Glutamatergic neuron (in vitro differentiated cells): ENCODE results near the gene TMEM250. TPM values are rescaled to one million over a fixed set of nuclear protein-coding genes. Genes with fewer than 3 reads are reported as not detected.

ENCODE experiments used
- DNase-seq: peaks from one replicate; pipeline ENCODE4 v3.0.0; 2022
- H3K27ac Mint-ChIP-seq: one replicate; pipeline ENCODE4 v1.8.0; 2020; ENCODE audit warnings: mild to moderate bottlenecking, mixed read lengths, inconsistent platforms; ENCODE audit not compliant: unreplicated experiment
- H3K27me3 Mint-ChIP-seq: one replicate; pipeline ENCODE4 v1.8.0; 2020; ENCODE audit warnings: mild to moderate bottlenecking, moderate library complexity, mixed read lengths, inconsistent platforms; ENCODE audit not compliant: unreplicated experiment
- H3K36me3 Mint-ChIP-seq: one replicate; pipeline ENCODE4 v1.8.0; 2020; ENCODE audit warnings: mild to moderate bottlenecking, mixed read lengths, inconsistent platforms; ENCODE audit not compliant: unreplicated experiment
- H3K4me1 Mint-ChIP-seq: one replicate; pipeline ENCODE4 v1.8.0; 2020; ENCODE audit warnings: mild to moderate bottlenecking, low read depth, mixed read lengths, inconsistent platforms; ENCODE audit not compliant: unreplicated experiment
- H3K4me3 Mint-ChIP-seq: one replicate; pipeline ENCODE4 v1.8.0; 2020; ENCODE audit warnings: mild to moderate bottlenecking, mixed read lengths, inconsistent platforms; ENCODE audit not compliant: unreplicated experiment
- H3K9me3 Mint-ChIP-seq: one replicate; pipeline ENCODE4 v1.8.0; 2020; ENCODE audit warnings: mild to moderate bottlenecking, moderate library complexity, mixed read lengths, inconsistent platforms; ENCODE audit not compliant: unreplicated experiment
- CTCF ChIP-seq: fragments of 200-600 bp; sonication (generic); IDR thresholded peaks from one replicate; pipeline ENCODE4 v1.5.0; 2021; ENCODE audit not compliant: partially characterized antibody, unreplicated experiment
- total RNA-seq: library from RNA; stranded (reverse); fragmentation: NEBNext Ultra II Directional; extraction: Animal tissue kit (Norgen Biotek cat#: 25700); gene quantifications from one replicate; pipeline ENCODE4 v1.2.1, GENCODE V29; 2021; ENCODE audit not compliant: unreplicated experiment

The TMEM250 gene
- total RNA-seq, 1 donor from 2014 or later = 16.0 TPM

- no peak overlapping the region for H3K4me3 Mint-ChIP-seq
- no peaks in the 10 kb centered on the region for H3K27me3 Mint-ChIP-seq
Measured at GRCh38 chr9:136116360-136117098, 2.1 kb downstream of the TMEM250 start.

GRCh38 chr9:136115641-136116359 is 2.9 kb downstream of the TMEM250 start:
- Mint-ChIP-seq H3K36me3 (no peaks in the 10 kb centered on the region), H3K9me3 (no peaks in the 10 kb centered on the region), H3K27ac (no peak overlapping the region), H3K4me1 (no peaks in the 10 kb centered on the region), H3K27me3 (no peaks in the 10 kb centered on the region), H3K4me3 (no peak overlapping the region)
- TF ChIP-seq CTCF = no peak
- DNase-seq = no peak

More at GRCh38 chr9:136116360-136117098, 2.1 kb downstream of the TMEM250 start:
- Mint-ChIP-seq H3K4me1 (no peaks in the 10 kb centered on the region), H3K36me3 (no peaks in the 10 kb centered on the region), H3K9me3 (no peaks in the 10 kb centered on the region), H3K27ac (no peak overlapping the region)
- TF ChIP-seq CTCF = no peak
- no peak for DNase-seq

- no peaks in the 10 kb centered on the region for H3K4me1 Mint-ChIP-seq
- H3K9me3 Mint-ChIP-seq = no peaks in the 10 kb centered on the region
- TF ChIP-seq CTCF = no peak
- no peaks in the 10 kb centered on the region for H3K36me3 Mint-ChIP-seq
- H3K27ac Mint-ChIP-seq = no peak overlapping the region
- no peak overlapping the region for H3K4me3 Mint-ChIP-seq
- H3K27me3 Mint-ChIP-seq = no peaks in the 10 kb centered on the region
- DNase-seq = no peak
Measured at GRCh38 chr9:136115206-136115605, 3.5 kb downstream of the TMEM250 start.

GRCh38 chr9:136114610-136115009 is 4.1 kb downstream of the TMEM250 start:
- Mint-ChIP-seq H3K4me1 (no peaks in the 10 kb centered on the region), H3K27ac (no peak overlapping the region), H3K36me3 (no peaks in the 10 kb centered on the region), H3K9me3 (no peaks in the 10 kb centered on the region), H3K4me3 (no peak overlapping the region), H3K27me3 (no peaks in the 10 kb centered on the region)
- TF ChIP-seq CTCF = no peak
- DNase-seq = no peak

- Mint-ChIP-seq H3K27me3 (peaks cover 3% of the 10 kb centered on the region), H3K9me3 (no peaks in the 10 kb centered on the region), H3K4me1 (peaks cover 3% of the 10 kb centered on the region), H3K36me3 (no peaks in the 10 kb centered on the region), H3K27ac (no peak overlapping the region), H3K4me3 (no peak overlapping the region)
- no peak for DNase-seq
- no peak for TF ChIP-seq CTCF
Measured at GRCh38 chr9:136112541-136112940, 6.1 kb downstream of the TMEM250 start.
